ENCODE measurements around the gene HEPACAM. TPM values are rescaled to one million over a fixed set of nuclear protein-coding genes. Genes with fewer than 3 reads are reported as not detected.
A peak's percentile ranks its signal among the peaks of the same experiment; 100 is the strongest.

The HEPACAM gene
- total and polyA plus RNA-seq, 4 experiments from 2014 or later, result not detected

DNA sequence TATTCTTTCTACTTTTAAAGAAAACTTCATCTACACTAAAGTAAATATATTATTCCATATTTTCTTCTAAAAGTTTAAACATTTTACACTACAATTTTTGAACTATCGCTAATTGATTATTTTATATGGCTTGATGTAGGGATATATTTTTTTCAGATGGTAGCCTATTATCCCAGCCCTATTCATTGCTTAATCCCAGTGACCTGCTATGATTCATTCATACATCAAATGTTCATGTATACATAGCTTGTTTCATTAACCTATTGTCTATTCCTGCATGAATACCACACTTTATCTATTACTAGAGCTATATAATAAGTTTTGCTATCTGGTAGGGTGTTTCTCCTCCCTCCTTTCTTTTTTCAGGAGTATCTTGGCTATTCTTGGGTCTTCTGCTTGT is 33.2 kb downstream of the HEPACAM start:
- H3K4me3 ChIP-seq (ENCODE audit: low read length in 2 of 2), result no peak overlapping the region
- Mint-ChIP-seq H3K27me3 (peaks cover 4 to 5% of the 10 kb centered on the region in 2 donors), H3K4me1 (no peaks in the 10 kb centered on the region), H3K4me3 (no peak overlapping the region), H3K9me3 (peaks cover 0 to 3% (median 0%) of the 10 kb centered on the region in 8 donors), H3K36me3 (no peaks in the 10 kb centered on the region), H3K27ac (no peak overlapping the region)
- no peak overlapping the region for H3K27ac ChIP-seq (ENCODE audit: low read depth, low read length)
- H3K36me3 ChIP-seq (ENCODE audit: insufficient read depth, low read length), result no peaks in the 10 kb centered on the region
- H3K9me3 ChIP-seq (ENCODE audit: control insufficient read depth in 1 of 2, low read length in 2 of 2), result no peaks in the 10 kb centered on the region
- ChIA-PET CTCF (ENCODE audit: partially characterized antibody) (no interaction called here), POLR2A (ENCODE audit: partially characterized antibody) (no interaction called here)
- DNase-seq, result no peak
- H3K27me3 ChIP-seq (ENCODE audit: insufficient read depth, low read length), result no peaks in the 10 kb centered on the region
- intact Hi-C loops (cut with micrococcal nuclease), result no loop called here
- no peaks in the 10 kb centered on the region for H3K4me1 ChIP-seq (ENCODE audit: insufficient read depth, low read length)

DNA sequence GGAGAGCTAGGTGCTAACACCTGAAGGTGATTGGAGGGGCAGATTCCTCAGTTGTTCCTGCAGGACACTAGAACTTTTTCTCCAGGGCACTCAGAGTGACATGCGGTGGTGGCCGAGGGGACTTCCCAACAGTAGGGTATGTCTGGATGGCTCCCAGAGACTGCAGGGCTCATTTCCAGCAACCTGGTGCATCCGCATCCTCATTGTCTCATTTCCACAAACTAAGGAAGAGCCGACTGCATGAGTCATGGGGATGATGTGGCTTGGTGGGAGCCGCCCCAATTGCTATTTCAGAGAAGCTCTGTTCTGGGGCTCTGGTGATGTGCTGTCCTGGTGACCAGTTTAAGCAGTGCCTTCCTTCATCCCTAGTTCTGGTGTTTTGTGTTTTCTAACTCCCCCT is 35.4 kb downstream of the HEPACAM start:
- ChIA-PET POLR2A (ENCODE audit: partially characterized antibody) (no interaction called here), CTCF (ENCODE audit: partially characterized antibody) (no interaction called here)
- H3K36me3 Mint-ChIP-seq, result no peaks in the 10 kb centered on the region
- Histone ChIP-seq H3K27me3 (ENCODE audit: insufficient read depth, low read length) (no peaks in the 10 kb centered on the region), H3K9me3 (ENCODE audit: control insufficient read depth in 1 of 2, low read length in 2 of 2) (no peaks in the 10 kb centered on the region), H3K4me1 (ENCODE audit: insufficient read depth, low read length) (no peaks in the 10 kb centered on the region), H3K36me3 (ENCODE audit: insufficient read depth, low read length) (no peaks in the 10 kb centered on the region), H3K4me3 (ENCODE audit: low read length in 2 of 2) (no peak overlapping the region), H3K27ac (ENCODE audit: low read depth, low read length) (no peak overlapping the region)
- H3K9me3 Mint-ChIP-seq, result no peaks in the 10 kb centered on the region
- H3K4me3 Mint-ChIP-seq, result no peak overlapping the region
- no peak for DNase-seq
- intact Hi-C loops (cut with micrococcal nuclease), result no loop called here
- no peak overlapping the region for H3K27ac Mint-ChIP-seq
- H3K4me1 Mint-ChIP-seq, result no peaks in the 10 kb centered on the region
- peaks cover 3 to 4% of the 10 kb centered on the region in 2 donors for H3K27me3 Mint-ChIP-seq

DNA sequence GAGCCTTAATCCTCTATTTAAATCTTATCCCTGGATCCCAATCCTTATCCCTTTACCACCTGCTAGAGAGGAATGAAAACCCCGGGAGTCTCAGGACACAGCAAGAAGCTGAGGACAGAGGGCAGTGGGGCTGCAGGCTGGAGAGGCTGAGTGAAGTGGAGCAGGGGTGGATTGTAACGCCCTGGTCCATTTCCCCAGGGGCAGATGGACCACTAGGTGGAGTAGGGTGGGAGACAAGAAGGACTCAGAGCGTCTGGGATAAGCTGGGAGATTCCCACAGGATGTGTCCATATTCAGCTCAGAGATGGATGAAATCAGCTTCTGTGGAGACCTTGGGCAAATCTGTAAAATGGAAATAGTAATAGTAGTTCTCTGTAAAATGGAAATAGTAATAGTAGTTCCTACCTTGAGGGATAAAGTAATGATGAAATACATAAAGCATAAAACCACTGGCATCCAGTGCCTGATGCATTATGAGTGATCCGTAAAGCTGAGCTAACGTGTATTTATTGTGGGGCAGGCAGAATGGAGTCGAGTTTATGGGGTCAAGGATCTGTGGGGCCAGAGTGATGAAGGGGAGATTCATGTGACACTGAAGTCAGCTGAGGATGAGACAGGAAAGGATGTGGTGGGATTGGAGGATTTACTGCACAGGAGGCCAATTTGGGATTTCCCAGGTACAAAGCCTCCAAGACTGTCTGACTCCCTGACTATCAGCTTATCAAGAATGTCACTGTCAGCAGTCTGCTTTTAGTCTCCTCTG is 36.3 kb downstream of the HEPACAM start:
- intact Hi-C loops (cut with micrococcal nuclease), result no loop called here
- H3K36me3 Mint-ChIP-seq, result no peaks in the 10 kb centered on the region
- DNase-seq, result no peak
- Histone ChIP-seq H3K27ac (ENCODE audit: low read depth, low read length) (no peak overlapping the region), H3K9me3 (ENCODE audit: control insufficient read depth in 1 of 2, low read length in 2 of 2) (no peaks in the 10 kb centered on the region), H3K36me3 (ENCODE audit: insufficient read depth, low read length) (no peaks in the 10 kb centered on the region), H3K4me1 (ENCODE audit: insufficient read depth, low read length) (no peaks in the 10 kb centered on the region), H3K27me3 (ENCODE audit: insufficient read depth, low read length) (no peaks in the 10 kb centered on the region), H3K4me3 (ENCODE audit: low read length in 2 of 2) (no peak overlapping the region)
- ChIA-PET CTCF (ENCODE audit: partially characterized antibody) (no interaction called here), POLR2A (ENCODE audit: partially characterized antibody) (no interaction called here)
- H3K4me3 Mint-ChIP-seq, result no peak overlapping the region
- H3K27me3 Mint-ChIP-seq, result peaks cover 3 to 4% of the 10 kb centered on the region in 2 donors
- H3K27ac Mint-ChIP-seq, result peak overlapping the region in 1 of 7 donors; percentile 42
- H3K9me3 Mint-ChIP-seq, result no peaks in the 10 kb centered on the region
- H3K4me1 Mint-ChIP-seq, result no peaks in the 10 kb centered on the region

- Histone ChIP-seq H3K4me3 (ENCODE audit: low read length in 2 of 2) (no peak overlapping the region), H3K4me1 (ENCODE audit: insufficient read depth, low read length) (no peaks in the 10 kb centered on the region), H3K27me3 (ENCODE audit: insufficient read depth, low read length) (no peaks in the 10 kb centered on the region), H3K27ac (ENCODE audit: low read depth, low read length) (no peak overlapping the region), H3K36me3 (ENCODE audit: insufficient read depth, low read length) (no peaks in the 10 kb centered on the region), H3K9me3 (ENCODE audit: control insufficient read depth in 1 of 2, low read length in 2 of 2) (no peaks in the 10 kb centered on the region)
- Mint-ChIP-seq H3K27ac (no peak overlapping the region), H3K36me3 (no peaks in the 10 kb centered on the region), H3K9me3 (no peaks in the 10 kb centered on the region), H3K4me3 (no peak overlapping the region), H3K27me3 (peaks cover 3 to 4% of the 10 kb centered on the region in 2 donors), H3K4me1 (no peaks in the 10 kb centered on the region)
- intact Hi-C loops (cut with micrococcal nuclease), result no loop called here
- CTCF ChIA-PET (ENCODE audit: partially characterized antibody), result interaction anchor here (1.3 kb wide), 1 partner anchor 23 kb away, joined by 4 read pairs; no protein-coding TSS in a partner anchor
- POLR2A ChIA-PET (ENCODE audit: partially characterized antibody), result no interaction called here
- no peak for DNase-seq
These were observed 37.1 kb downstream of the HEPACAM start for GRCh38 chr11:124898711-124899110.

- Mint-ChIP-seq H3K36me3 (no peaks in the 10 kb centered on the region), H3K27ac (peak overlapping the region in 1 of 7 donors; percentile 70), H3K9me3 (no peaks in the 10 kb centered on the region), H3K4me3 (peak overlapping the region in 1 of 8 donors; percentile 36), H3K27me3 (peaks cover 3 to 4% of the 10 kb centered on the region in 2 donors), H3K4me1 (no peaks in the 10 kb centered on the region)
- no peaks in the 10 kb centered on the region for H3K4me1 ChIP-seq (ENCODE audit: insufficient read depth, low read length)
- H3K27ac ChIP-seq (ENCODE audit: low read depth, low read length), result no peak overlapping the region
- H3K4me3 ChIP-seq (ENCODE audit: low read length in 2 of 2), result no peak overlapping the region
- ChIA-PET CTCF (ENCODE audit: partially characterized antibody) (interaction anchor here (1.3 kb wide), 1 partner anchor 22 kb away, joined by 4 read pairs; no protein-coding TSS in a partner anchor), POLR2A (ENCODE audit: partially characterized antibody) (interaction anchor here (0.8 kb wide), 1 partner anchor 56 kb away, joined by 3 read pairs; the partner anchor contains the start of gene CCDC15)
- no peak for DNase-seq
- intact Hi-C loops (cut with micrococcal nuclease), result no loop called here
- no peaks in the 10 kb centered on the region for H3K27me3 ChIP-seq (ENCODE audit: insufficient read depth, low read length)
- H3K36me3 ChIP-seq (ENCODE audit: insufficient read depth, low read length), result no peaks in the 10 kb centered on the region
- no peaks in the 10 kb centered on the region for H3K9me3 ChIP-seq (ENCODE audit: control insufficient read depth in 1 of 2, low read length in 2 of 2)
These were observed 37.6 kb downstream of the HEPACAM start for GRCh38 chr11:124898263-124898680.

- H3K27ac ChIP-seq (ENCODE audit: low read depth, low read length), result no peak within 1 kb of the TSS
- H3K4me3 ChIP-seq (ENCODE audit: low read length in 2 of 2), result no peak within 1 kb of the TSS
- intact Hi-C loops (cut with micrococcal nuclease), result no loop called here
- no peaks in the 10 kb centered on the region for H3K4me1 Mint-ChIP-seq
- CTCF ChIA-PET (ENCODE audit: partially characterized antibody), result interaction anchor here (1.3 kb wide), 1 partner anchor 22 kb away, joined by 4 read pairs; no protein-coding TSS in a partner anchor
- no peaks in the 10 kb centered on the region for H3K4me1 ChIP-seq (ENCODE audit: insufficient read depth, low read length)
- H3K36me3 ChIP-seq (ENCODE audit: insufficient read depth, low read length), result no peaks in the 10 kb centered on the region
- H3K36me3 Mint-ChIP-seq, result no peaks in the 10 kb centered on the region
- peaks cover 3 to 4% of the 10 kb centered on the region in 2 donors for H3K27me3 Mint-ChIP-seq
- peak within 1 kb of the TSS in 1 of 8 donors; percentile 36 for H3K4me3 Mint-ChIP-seq
- POLR2A ChIA-PET (ENCODE audit: partially characterized antibody), result interaction anchor here (0.8 kb wide), 1 partner anchor 56 kb away, joined by 3 read pairs; the partner anchor contains the start of gene CCDC15
- H3K27me3 ChIP-seq (ENCODE audit: insufficient read depth, low read length), result no peaks in the 10 kb centered on the region
- peak within 1 kb of the TSS in 1 of 7 donors; percentile 70 for H3K27ac Mint-ChIP-seq
- H3K9me3 ChIP-seq (ENCODE audit: control insufficient read depth in 1 of 2, low read length in 2 of 2), result no peaks in the 10 kb centered on the region
- no peak for DNase-seq
- H3K9me3 Mint-ChIP-seq, result no peaks in the 10 kb centered on the region
These were observed 38.1 kb downstream of the HEPACAM start, which contains the start of gene ROBO4 for GRCh38 chr11:124897674-124898262. TSS of gene ROBO4 (minus strand) at chr11:124897865. CDS start at chr11:124897795, 70 bp downstream.

DNA sequence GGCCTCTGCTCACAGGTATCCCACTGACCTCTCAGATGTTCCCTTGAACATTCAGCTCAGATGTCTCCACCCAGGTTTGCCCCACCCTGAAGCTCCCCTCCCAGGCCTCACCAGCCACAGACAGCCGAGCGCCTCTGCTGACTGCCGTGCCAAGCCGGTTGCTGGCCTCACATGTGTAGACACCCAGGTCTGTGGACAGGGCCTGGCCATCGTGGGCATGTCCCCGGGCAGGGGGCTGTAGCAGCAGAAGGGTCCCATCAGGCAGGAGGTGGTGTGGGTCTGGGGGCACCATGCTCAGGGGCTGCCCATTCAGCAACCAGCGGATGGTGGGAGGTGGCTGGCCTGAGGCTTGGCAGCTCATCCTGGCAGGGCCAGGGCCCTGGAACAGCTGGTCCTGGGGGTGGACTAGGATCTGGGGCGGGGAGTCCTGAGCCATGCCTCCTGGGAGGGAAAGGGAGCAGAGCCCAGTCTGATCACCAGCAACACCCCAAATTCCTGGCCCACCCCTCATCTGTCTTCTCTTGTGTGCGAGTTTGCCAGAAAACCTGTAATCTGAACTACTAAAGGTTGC is 38.9 kb downstream of the HEPACAM start:
- intact Hi-C loops (cut with micrococcal nuclease), result no loop called here
- Mint-ChIP-seq H3K9me3 (no peaks in the 10 kb centered on the region), H3K27me3 (peaks cover 4 to 5% of the 10 kb centered on the region in 2 donors), H3K27ac (no peak overlapping the region), H3K36me3 (no peaks in the 10 kb centered on the region), H3K4me3 (no peak overlapping the region), H3K4me1 (no peaks in the 10 kb centered on the region)
- Histone ChIP-seq H3K27ac (ENCODE audit: low read depth, low read length) (no peak overlapping the region), H3K4me1 (ENCODE audit: insufficient read depth, low read length) (no peaks in the 10 kb centered on the region), H3K4me3 (ENCODE audit: low read length in 2 of 2) (no peak overlapping the region), H3K36me3 (ENCODE audit: insufficient read depth, low read length) (no peaks in the 10 kb centered on the region), H3K27me3 (ENCODE audit: insufficient read depth, low read length) (no peaks in the 10 kb centered on the region), H3K9me3 (ENCODE audit: control insufficient read depth in 1 of 2, low read length in 2 of 2) (no peaks in the 10 kb centered on the region)
- POLR2A ChIA-PET (ENCODE audit: partially characterized antibody), result no interaction called here
- no peak for DNase-seq
- CTCF ChIA-PET (ENCODE audit: partially characterized antibody), result no interaction called here

Data from CD4-positive, alpha-beta memory T cell (primary cell).